Activated CD4-positive, alpha-beta T cell treated with anti-CD3 and anti-CD28 coated beads for 24 hours (primary cell): ENCODE data around the gene ARHGEF28.

ENCODE experiments used
- DNase-seq, 2 donors: peaks; one replicate each; pipeline ENCODE4 v3.0.0-alpha.2; 2020; ENCODE audit warnings: low read depth in 2 of 2

Gene ARHGEF28

GRCh38 chr5:73692166-73692640, 66.2 kb downstream of the ARHGEF28 start:
- no peak for DNase-seq

GRCh38 chr5:73692981-73693380, 67.0 kb downstream of the ARHGEF28 start:
- no peak for DNase-seq

GRCh38 chr5:73693573-73694061, 67.6 kb downstream of the ARHGEF28 start:
- DNase-seq, result no peak

- peak in 1 of 2 donors; percentile 0 for DNase-seq
These were observed 68.1 kb downstream of the ARHGEF28 start for GRCh38 chr5:73694089-73694488.

- no peak for DNase-seq
These were observed 72.0 kb downstream of the ARHGEF28 start for GRCh38 chr5:73698011-73698410.

GRCh38 chr5:73701566-73701965, 75.6 kb downstream of the ARHGEF28 start:
- DNase-seq, result no peak

GRCh38 chr5:73702534-73702933, 76.5 kb downstream of the ARHGEF28 start:
- DNase-seq, result no peak

- DNase-seq, result no peak
These were observed 77.0 kb downstream of the ARHGEF28 start for GRCh38 chr5:73702951-73703350.

- no peak for DNase-seq
These were observed 79.4 kb downstream of the ARHGEF28 start for GRCh38 chr5:73705364-73705763.

GRCh38 chr5:73706963-73707362, 81.0 kb downstream of the ARHGEF28 start:
- DNase-seq, result no peak

GRCh38 chr5:73709536-73710129, 83.6 kb downstream of the ARHGEF28 start:
- no peak for DNase-seq

GRCh38 chr5:73716284-73716808, 90.3 kb downstream of the ARHGEF28 start:
- no peak for DNase-seq

- DNase-seq, result no peak
These were observed 92.8 kb downstream of the ARHGEF28 start for GRCh38 chr5:73718762-73719161.

- no peak for DNase-seq
These were observed 93.6 kb downstream of the ARHGEF28 start for GRCh38 chr5:73719632-73720031.

- no peak for DNase-seq
These were observed 96.2 kb downstream of the ARHGEF28 start for GRCh38 chr5:73722231-73722630.

GRCh38 chr5:73726071-73726470, 100.1 kb downstream of the ARHGEF28 start:
- DNase-seq, result no peak

GRCh38 chr5:73726606-73727231, 100.7 kb downstream of the ARHGEF28 start:
- no peak for DNase-seq

GRCh38 chr5:73727470-73727869, 101.5 kb downstream of the ARHGEF28 start:
- no peak for DNase-seq

GRCh38 chr5:73728493-73729273, 102.7 kb downstream of the ARHGEF28 start:
- DNase-seq, result no peak

GRCh38 chr5:73729329-73729728, 103.3 kb downstream of the ARHGEF28 start:
- DNase-seq, result no peak

GRCh38 chr5:73732045-73732444, 106.0 kb downstream of the ARHGEF28 start:
- DNase-seq, result no peak

- DNase-seq, result no peak
These were observed 107.2 kb downstream of the ARHGEF28 start for GRCh38 chr5:73733219-73733618.
